Lower leg skin (tissue), 3 donors: ENCODE results near the gene STK4.

Source experiments
- CTCF ChIP-seq, 3 donors: fragments of 450-650 bp; IDR thresholded peaks; one replicate each; pipeline ENCODE4 v1.5.1; 2016; ENCODE audit warnings: antibody characterized with exemption in 3 of 3, mild to moderate bottlenecking in 3 of 3, moderate library complexity in 2 of 3
- POLR2A ChIP-seq, 2 donors: fragments of 450-650 bp; IDR thresholded peaks; one replicate each; pipeline ENCODE4 v1.6.1; 2016 to 2017; ENCODE audit warnings: antibody characterized with exemption in 2 of 2, mild to moderate bottlenecking in 1 of 2, moderate library complexity in 1 of 2

GRCh38 chr20:44954211-44954610 lies 12.1 kb upstream of the STK4 start:
- TF ChIP-seq CTCF (IDR thresholded peaks at IDR 0.05) = no peak
- TF ChIP-seq POLR2A (IDR thresholded peaks at IDR 0.05) = no peak
